ENCODE data around the gene FAM199X. TPM values are rescaled to one million over a fixed set of nuclear protein-coding genes. Genes with fewer than 3 reads are reported as not detected.

Gene FAM199X
- total RNA-seq, 6 experiments from 2014 or later: 15.4 to 18.4 (median 16.8) TPM

DNA sequence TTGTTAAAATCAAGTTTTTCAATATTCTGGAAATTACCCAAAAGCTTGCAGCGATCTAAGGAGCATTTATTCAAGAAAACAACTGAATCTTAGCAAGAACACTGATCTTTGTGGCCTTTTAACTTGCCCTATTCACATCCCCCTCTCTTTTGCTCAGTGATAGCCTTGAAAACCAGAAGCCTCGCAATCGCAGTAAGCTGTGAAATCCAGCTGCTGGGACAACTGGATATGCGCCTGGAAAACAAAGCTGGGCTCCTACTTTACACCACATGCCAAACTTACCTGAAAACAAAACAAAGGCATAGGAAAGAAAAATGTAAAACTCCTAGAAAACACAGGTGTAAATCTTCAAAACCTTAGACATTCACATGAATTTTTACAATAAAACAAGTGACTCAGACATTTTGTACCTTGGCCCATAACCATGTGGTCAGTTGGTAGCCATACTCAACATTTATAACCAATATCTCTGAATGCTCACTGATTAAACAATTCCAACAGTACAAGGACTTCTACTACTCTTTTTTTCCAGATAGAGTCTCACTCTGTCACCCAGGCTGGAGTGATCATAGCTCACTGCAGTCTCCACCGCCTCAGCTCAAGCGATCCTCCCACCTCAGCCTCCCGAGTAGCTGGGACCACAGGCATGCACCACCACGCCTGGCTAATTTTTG, 25.0 kb upstream of the FAM199X start:
- TF ChIP-seq, protein P1, sequence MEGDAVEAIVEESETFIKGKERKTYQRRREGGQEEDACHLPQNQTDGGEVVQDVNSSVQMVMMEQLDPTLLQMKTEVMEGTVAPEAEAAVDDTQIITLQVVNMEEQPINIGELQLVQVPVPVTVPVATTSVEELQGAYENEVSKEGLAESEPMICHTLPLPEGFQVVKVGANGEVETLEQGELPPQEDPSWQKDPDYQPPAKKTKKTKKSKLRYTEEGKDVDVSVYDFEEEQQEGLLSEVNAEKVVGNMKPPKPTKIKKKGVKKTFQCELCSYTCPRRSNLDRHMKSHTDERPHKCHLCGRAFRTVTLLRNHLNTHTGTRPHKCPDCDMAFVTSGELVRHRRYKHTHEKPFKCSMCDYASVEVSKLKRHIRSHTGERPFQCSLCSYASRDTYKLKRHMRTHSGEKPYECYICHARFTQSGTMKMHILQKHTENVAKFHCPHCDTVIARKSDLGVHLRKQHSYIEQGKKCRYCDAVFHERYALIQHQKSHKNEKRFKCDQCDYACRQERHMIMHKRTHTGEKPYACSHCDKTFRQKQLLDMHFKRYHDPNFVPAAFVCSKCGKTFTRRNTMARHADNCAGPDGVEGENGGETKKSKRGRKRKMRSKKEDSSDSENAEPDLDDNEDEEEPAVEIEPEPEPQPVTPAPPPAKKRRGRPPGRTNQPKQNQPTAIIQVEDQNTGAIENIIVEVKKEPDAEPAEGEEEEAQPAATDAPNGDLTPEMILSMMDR (IDR thresholded peaks at IDR 0.05): no peak

DNA sequence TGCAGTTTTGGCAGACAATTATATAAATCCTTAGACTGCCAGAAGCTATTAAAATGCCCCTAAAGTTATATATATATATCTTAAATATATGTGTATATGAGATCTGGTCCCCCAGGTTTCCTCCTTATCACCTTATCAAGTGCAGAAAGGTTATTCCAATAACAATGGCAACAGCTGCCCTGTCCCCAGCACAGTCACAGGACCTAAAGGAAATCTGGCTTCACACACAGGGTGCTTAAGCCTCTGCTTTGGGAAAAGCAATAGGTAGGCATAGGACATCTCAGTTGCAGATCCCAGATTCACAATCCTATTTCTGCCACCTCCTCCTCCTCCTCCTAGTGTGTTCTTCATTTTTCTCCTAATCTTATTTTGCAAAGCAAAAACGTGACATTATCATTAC, 15.2 kb upstream of the FAM199X start:
- H3K4me3 Mint-ChIP-seq: no peak overlapping the region
- DNase-seq: no peak
- no peak overlapping the region for H3K27ac Mint-ChIP-seq
- TF ChIP-seq, protein P1 (IDR thresholded peaks at IDR 0.05): no peak
- H3K27me3 Mint-ChIP-seq (ENCODE audit: insufficient read depth): no peaks in the 10 kb centered on the region
- no peaks in the 10 kb centered on the region for H3K4me1 Mint-ChIP-seq (ENCODE audit: low read depth)
- no peaks in the 10 kb centered on the region for H3K36me3 Mint-ChIP-seq (ENCODE audit: low read depth)
- H3K9me3 Mint-ChIP-seq: no peaks in the 10 kb centered on the region

More for the DNA sequence above, 25.0 kb upstream of the FAM199X start:
- H3K4me3 Mint-ChIP-seq: no peak overlapping the region
- no peaks in the 10 kb centered on the region for H3K36me3 Mint-ChIP-seq (ENCODE audit: low read depth)
- H3K4me1 Mint-ChIP-seq (ENCODE audit: low read depth): peaks cover 6% of the 10 kb centered on the region; the same call in 1 of the 2 replicates
- no peak for DNase-seq
- H3K27me3 Mint-ChIP-seq (ENCODE audit: insufficient read depth): no peaks in the 10 kb centered on the region
- H3K9me3 Mint-ChIP-seq: no peaks in the 10 kb centered on the region
- H3K27ac Mint-ChIP-seq: no peak overlapping the region

DNA sequence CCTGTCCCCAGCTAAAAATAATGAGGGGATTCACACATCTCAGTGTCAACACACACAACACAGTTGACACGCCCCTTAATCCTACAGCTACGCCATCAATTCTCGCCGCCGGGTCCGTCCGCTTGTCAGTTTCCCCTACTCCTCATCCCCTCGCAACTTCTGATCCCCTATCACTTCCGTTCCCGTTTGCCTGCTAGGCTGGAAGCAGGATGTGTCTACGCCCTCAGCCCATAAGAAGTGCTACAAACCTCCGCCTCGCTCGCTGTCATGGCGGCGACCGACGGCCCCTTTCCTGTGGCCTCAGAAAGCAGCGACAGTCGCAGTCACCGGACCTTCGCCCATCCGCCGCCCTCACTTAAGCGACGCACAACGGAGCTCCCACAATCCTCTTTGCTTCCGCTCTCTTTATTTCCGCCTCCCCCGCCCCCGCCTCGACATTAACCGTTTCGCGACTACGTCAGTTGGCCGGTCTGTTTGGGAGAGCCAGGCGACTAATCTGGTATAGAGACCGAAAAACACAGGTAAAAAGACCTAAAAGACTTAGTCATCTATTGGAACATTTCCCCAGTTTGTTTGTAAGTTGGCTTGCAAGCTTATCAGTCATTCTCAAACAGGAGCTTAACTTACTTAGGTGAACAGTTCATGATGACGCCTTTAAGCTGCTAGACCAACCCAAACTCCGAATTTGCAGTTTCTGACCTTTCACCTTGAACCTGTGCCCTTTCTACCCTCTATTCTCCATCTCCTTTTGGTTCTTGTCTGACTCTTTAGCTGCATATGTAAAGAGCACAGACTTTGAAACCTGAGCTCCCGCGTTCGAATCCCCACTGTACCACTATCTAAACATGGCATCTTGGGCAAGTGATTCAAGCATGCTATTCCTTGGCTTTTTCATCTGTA, 9.4 kb upstream of the FAM199X start, which contains the start of gene SLC25A53:
SLC25A53 (minus strand) TSS at position 380 of the 900 bp plus-strand sequence. CDS start 51,752 bp downstream, outside the sequence.
- Mint-ChIP-seq H3K36me3 (ENCODE audit: low read depth) (no peaks in the 10 kb centered on the region), H3K9me3 (no peaks in the 10 kb centered on the region), H3K4me3 (peak within 1 kb of the TSS; percentile 100), H3K27me3 (ENCODE audit: insufficient read depth) (peaks cover 3% of the 10 kb centered on the region; the same call in 1 of the 2 replicates), H3K4me1 (ENCODE audit: low read depth) (peaks cover 6% of the 10 kb centered on the region; the same call in 1 of the 2 replicates), H3K27ac (peak within 1 kb of the TSS; percentile 100)
- TF ChIP-seq, protein P1 (IDR thresholded peaks at IDR 0.05): no peak
- peak; percentile 71 for DNase-seq

DNA sequence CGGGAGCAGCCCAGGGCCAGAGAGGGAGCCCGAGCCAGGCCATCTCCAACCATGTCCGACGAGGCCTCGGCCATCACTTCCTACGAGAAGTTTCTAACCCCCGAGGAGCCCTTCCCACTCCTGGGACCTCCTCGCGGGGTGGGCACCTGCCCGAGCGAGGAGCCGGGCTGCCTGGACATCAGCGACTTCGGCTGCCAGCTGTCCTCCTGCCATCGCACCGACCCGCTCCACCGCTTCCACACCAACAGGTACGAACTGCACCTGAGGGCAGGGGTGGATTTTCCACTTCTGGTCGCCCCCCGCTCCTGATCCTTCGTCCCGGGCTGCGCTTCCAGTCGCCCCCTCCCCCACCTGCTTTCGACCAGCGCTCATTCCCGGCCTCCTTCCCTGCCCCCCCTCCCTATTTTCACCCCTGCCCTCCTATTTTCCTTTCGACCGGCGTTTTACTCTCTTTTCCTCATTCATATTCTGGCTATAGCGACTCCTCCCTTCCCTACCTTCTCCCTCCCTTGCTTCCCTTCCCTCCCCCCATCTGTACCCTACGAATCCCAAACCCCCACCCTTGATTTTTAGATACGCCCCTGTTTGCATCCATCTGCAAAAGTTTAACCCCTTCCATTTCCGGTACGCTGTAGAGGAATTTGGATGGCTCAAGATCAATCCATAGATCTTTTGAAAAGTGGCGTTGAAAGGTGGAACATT, 633 bp downstream of the FAM199X start:
- Mint-ChIP-seq H3K4me3 (peak overlapping the region; percentile 93), H3K4me1 (ENCODE audit: low read depth) (peaks cover 39% of the 10 kb centered on the region), H3K27ac (peak overlapping the region; percentile 40), H3K27me3 (ENCODE audit: insufficient read depth) (no peaks in the 10 kb centered on the region), H3K9me3 (no peaks in the 10 kb centered on the region), H3K36me3 (ENCODE audit: low read depth) (peaks cover 6% of the 10 kb centered on the region; the same call in 1 of the 2 replicates)
- TF ChIP-seq, protein P1 (IDR thresholded peaks at IDR 0.05): no peak
- no peak for DNase-seq

DNA sequence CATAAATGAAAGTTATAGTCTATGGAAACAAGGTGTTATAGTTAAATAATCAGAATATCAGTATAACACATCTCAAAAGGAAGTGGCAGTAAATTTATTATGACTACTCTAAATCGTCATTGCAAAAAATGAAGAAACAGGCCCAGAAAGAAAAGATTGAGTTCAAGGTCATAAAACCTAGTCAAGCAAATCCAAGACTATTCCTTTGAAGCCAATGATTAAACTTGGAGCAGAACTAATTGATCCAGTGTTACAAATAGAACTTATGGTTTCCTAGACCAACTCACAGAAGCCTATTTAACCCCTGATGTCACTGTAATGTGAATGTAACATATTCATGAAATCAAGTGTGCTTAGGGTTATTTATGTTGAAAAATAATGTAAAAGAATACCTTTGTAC, 1.9 kb downstream of the FAM199X start:
- H3K36me3 Mint-ChIP-seq (ENCODE audit: low read depth): peaks cover 6% of the 10 kb centered on the region; the same call in 1 of the 2 replicates
- no peak for DNase-seq
- H3K27ac Mint-ChIP-seq: peak overlapping the region; percentile 66
- TF ChIP-seq, protein P1 (IDR thresholded peaks at IDR 0.05): no peak
- H3K27me3 Mint-ChIP-seq (ENCODE audit: insufficient read depth): no peaks in the 10 kb centered on the region
- H3K9me3 Mint-ChIP-seq: no peaks in the 10 kb centered on the region
- peaks cover 47% of the 10 kb centered on the region for H3K4me1 Mint-ChIP-seq (ENCODE audit: low read depth)
- peak overlapping the region; percentile 93 for H3K4me3 Mint-ChIP-seq
